A673 (cell line): ENCODE results near the gene SPG11. TPM values are rescaled to one million over a fixed set of nuclear protein-coding genes. Genes with fewer than 3 reads are reported as not detected.

Experiments used
- BruUV-seq: library from RNA; stranded (reverse); fragments of 400-500 nt; replicated peaks from 2 replicates; lab custom pipeline; 2021; lab: Mats Ljungman, UMichigan
- CTCF ChIA-PET: fragments of 300-600 bp; sonication (Branson Sonifier 250); formaldehyde crosslinking; loops from one replicate; lab custom pipeline; 2022; ENCODE audit warnings: antibody characterized with exemption; lab: Charles Lee
- POLR2A ChIA-PET: fragments of 300-600 bp; sonication (Branson Sonifier 250); formaldehyde crosslinking; loops from one replicate; lab custom pipeline; 2022; ENCODE audit warnings: antibody characterized with exemption; ENCODE audit not compliant: low non-redundant PET; lab: Charles Lee
- DNase-seq: peaks from one replicate; pipeline ENCODE4 v3.0.0-alpha.2; 2015; ENCODE audit warnings: low spot score
- H3K27ac ChIP-seq: fragments of 200-600 bp; sonication (generic); 2 replicates; pipeline ENCODE4 v1.5.1; 2016; ENCODE audit warnings: mixed run types, low read depth, mild to moderate bottlenecking, mixed read lengths, antibody characterized with exemption, low read length; ENCODE audit not compliant: poor library complexity, severe bottlenecking
- H3K27me3 ChIP-seq: fragments of 200-600 bp; sonication (generic); replicated peaks from 2 replicates; pipeline ENCODE4 v1.6.1; 2017; ENCODE audit warnings: mixed run types, low read depth, mild to moderate bottlenecking, mixed read lengths, antibody characterized with exemption, low read length; ENCODE audit not compliant: insufficient read depth, poor library complexity
- H3K36me3 ChIP-seq: fragments of 200-600 bp; sonication (generic); 2 replicates; pipeline ENCODE4 v1.6.1; 2016; ENCODE audit warnings: mixed run types, mild to moderate bottlenecking, mixed read lengths, antibody characterized with exemption, low read length; ENCODE audit not compliant: insufficient read depth, poor library complexity, severe bottlenecking
- H3K4me1 ChIP-seq: fragments of 200-600 bp; sonication (generic); 2 replicates; pipeline ENCODE4 v1.6.1; 2017; ENCODE audit warnings: mixed run types, mild to moderate bottlenecking, mixed read lengths, antibody characterized with exemption, low read length; ENCODE audit not compliant: insufficient read depth, poor library complexity, severe bottlenecking
- H3K4me3 ChIP-seq: fragments of 200-600 bp; sonication (generic); 2 replicates; pipeline ENCODE4 v1.5.1; 2016; ENCODE audit warnings: low read depth, mixed run types, mild to moderate bottlenecking, mixed read lengths, low read length; ENCODE audit not compliant: poor library complexity, severe bottlenecking
- H3K9me3 ChIP-seq: fragments of 200-600 bp; sonication (generic); 2 replicates; pipeline ENCODE4 v1.6.1; 2016; ENCODE audit warnings: mixed run types, low read depth, mild to moderate bottlenecking, mixed read lengths, antibody characterized with exemption, low read length; ENCODE audit not compliant: poor library complexity, severe bottlenecking
- CTCF ChIP-seq: fragments of 300-800, 200-600 bp; sonication (generic); conservative IDR thresholded peaks from 2 replicates; pipeline ENCODE4 v1.5.1; 2017; ENCODE audit warnings: low read depth, mild to moderate bottlenecking, antibody characterized with exemption, low read length, moderate library complexity, mixed read lengths
- EZH2 ChIP-seq: fragments of 200-600 bp; sonication (generic); IDR thresholded peaks from 2 replicates; pipeline ENCODE4 v1.6.1; 2017; ENCODE audit warnings: borderline replicate concordance, low read depth, mild to moderate bottlenecking, mixed read lengths, antibody characterized with exemption, low read length; ENCODE audit not compliant: poor library complexity, severe bottlenecking
- intact Hi-C: fragments of 100-400 bp; cut with micrococcal nuclease; formaldehyde crosslinking; loops from one replicate; pipeline ENCODE4 v1.10.0; 2022; ENCODE audit not compliant: unreplicated experiment
- total RNA-seq: library from RNA; stranded (reverse); gene quantifications from 2 replicates; pipeline ENCODE4 v1.2.3, GENCODE V29; 2021

The SPG11 gene
- total RNA-seq, 1 experiment from 2014 or later: 55.4 TPM

GRCh38 chr15:44661576-44661975 is 1.9 kb downstream of the SPG11 start:
- intact Hi-C loops: loop anchor here (5.0 kb wide), 4 partner anchors 51 to 251 kb away; partner anchors contain the start of genes B2M and PATL2
- ChIA-PET POLR2A (no interaction called here), CTCF (no interaction called here)
- no peak for TF ChIP-seq CTCF
- TF ChIP-seq EZH2: no peak
- BruUV-seq: no TSS peak
- peaks cover 25% of the 10 kb centered on the region for H3K36me3 ChIP-seq
- no peaks in the 10 kb centered on the region for H3K27me3 ChIP-seq
- peaks cover 11% of the 10 kb centered on the region for H3K4me1 ChIP-seq
- no peaks in the 10 kb centered on the region for H3K9me3 ChIP-seq
- peak overlapping the region; percentile 71 for H3K4me3 ChIP-seq
- H3K27ac ChIP-seq: peak overlapping the region; percentile 90
- no peak for DNase-seq

GRCh38 chr15:44659056-44659455 is 4.4 kb downstream of the SPG11 start:
- BruUV-seq: no TSS peak
- POLR2A ChIA-PET: no interaction called here

GRCh38 chr15:44657378-44657777 is 6.1 kb downstream of the SPG11 start:
- BruUV-seq: no TSS peak
- no peak overlapping the region for H3K27ac ChIP-seq
- CTCF ChIA-PET: no interaction called here
- H3K4me1 ChIP-seq: peaks cover 18% of the 10 kb centered on the region
- no peaks in the 10 kb centered on the region for H3K9me3 ChIP-seq
- DNase-seq: no peak
- peaks cover 55% of the 10 kb centered on the region for H3K36me3 ChIP-seq
- intact Hi-C loops: no loop called here
- no peak overlapping the region for H3K4me3 ChIP-seq
- TF ChIP-seq EZH2: no peak
- no peak for TF ChIP-seq CTCF
- POLR2A ChIA-PET: no interaction called here
- no peaks in the 10 kb centered on the region for H3K27me3 ChIP-seq

More at GRCh38 chr15:44659056-44659455, 4.4 kb downstream of the SPG11 start:
- Histone ChIP-seq H3K27ac (no peak overlapping the region), H3K27me3 (no peaks in the 10 kb centered on the region), H3K4me1 (peaks cover 18% of the 10 kb centered on the region), H3K36me3 (peaks cover 46% of the 10 kb centered on the region), H3K9me3 (no peaks in the 10 kb centered on the region), H3K4me3 (no peak overlapping the region)
- CTCF ChIA-PET: no interaction called here
- intact Hi-C loops: no loop called here
- no peak for DNase-seq
- TF ChIP-seq EZH2 (no peak), CTCF (no peak)
